GM21723 (cell line): Measurements from ENCODE around the gene PLCD3.

Experiments
- ATAC-seq: cut with Tn5 transposase; IDR thresholded peaks from one replicate; pipeline ENCODE4 v1.9.1; 2021; ENCODE audit warnings: mild to moderate bottlenecking, moderate library complexity; ENCODE audit not compliant: unreplicated experiment

Gene PLCD3

GRCh38 chr17:45150911-45151809 lies 18.8 kb upstream of the PLCD3 start:
- no peak for ATAC-seq

GRCh38 chr17:45149669-45150664 lies 17.7 kb upstream of the PLCD3 start:
- peak; percentile 16 for ATAC-seq

GRCh38 chr17:45149037-45149668 lies 16.8 kb upstream of the PLCD3 start:
- ATAC-seq: peak; percentile 40

GRCh38 chr17:45148183-45149036 lies 16.1 kb upstream of the PLCD3 start, which contains the start of gene HEXIM1:
Gene HEXIM1 (plus strand): TSS chr17:45148475. CDS start chr17:45149191, 716 bp downstream.
- ATAC-seq: peak; percentile 59

GRCh38 chr17:45147581-45148182 lies 15.4 kb upstream of the PLCD3 start:
- ATAC-seq: no peak

GRCh38 chr17:45146890-45147580 lies 14.7 kb upstream of the PLCD3 start:
- ATAC-seq: no peak

GRCh38 chr17:45146592-45146889 lies 14.2 kb upstream of the PLCD3 start:
- no peak for ATAC-seq

- no peak for ATAC-seq
These were observed 13.9 kb upstream of the PLCD3 start for GRCh38 chr17:45146166-45146565.

GRCh38 chr17:45145035-45145389 lies 12.7 kb upstream of the PLCD3 start:
- no peak for ATAC-seq

- ATAC-seq: no peak
These were observed 12.1 kb upstream of the PLCD3 start for GRCh38 chr17:45144199-45145034.

GRCh38 chr17:45143767-45144198 lies 11.5 kb upstream of the PLCD3 start:
- ATAC-seq: no peak

- no peak for ATAC-seq
These were observed 10.9 kb upstream of the PLCD3 start for GRCh38 chr17:45143094-45143670.

- ATAC-seq: no peak
These were observed 7.2 kb upstream of the PLCD3 start for GRCh38 chr17:45139533-45139920.

- ATAC-seq: no peak
These were observed 6.7 kb upstream of the PLCD3 start for GRCh38 chr17:45138911-45139532.

GRCh38 chr17:45137561-45138305 lies 5.4 kb upstream of the PLCD3 start:
- no peak for ATAC-seq

- ATAC-seq: no peak
These were observed 4.7 kb upstream of the PLCD3 start for GRCh38 chr17:45136846-45137560.
